Keratinocyte (primary cell): ENCODE results near the gene PRRX1. TPM values are rescaled to one million over a fixed set of nuclear protein-coding genes. Genes with fewer than 3 reads are reported as not detected.

Source experiments
- DNase-seq: peaks from one replicate; pipeline ENCODE4 v3.0.0-alpha.2; 2011; ENCODE audit warnings: low read depth, missing footprints, low spot score
- FAIRE-seq: peaks from 2 replicates; lab custom pipeline; 2011; peaks lifted over from hg19 to GRCh38; lab: Jason Lieb, UNC
- H2AFZ ChIP-seq: 2 replicates; pipeline ENCODE4 v1.6.0; 2012; ENCODE audit warnings: low read length, control low read depth, inconsistent platforms; ENCODE audit not compliant: control insufficient read depth
- H3K27ac ChIP-seq: 2 replicates; pipeline ENCODE4 v1.5.1; 2011; ENCODE audit warnings: low read length; ENCODE audit not compliant: control insufficient read depth, insufficient read depth
- H3K27me3 ChIP-seq: 3 replicates; pipeline ENCODE4 v1.6.0; 2011; ENCODE audit warnings: low read length; ENCODE audit not compliant: control insufficient read depth, insufficient read depth; ENCODE audit errors: extremely low read depth
- H3K36me3 ChIP-seq, 2 experiments: 2 replicates in 1 of 2; 3 replicates in 1 of 2; pipeline ENCODE4 v1.5.1; 2011; ENCODE audit warnings: low read length in 2 of 2, mild to moderate bottlenecking in 1 of 2; ENCODE audit not compliant: control insufficient read depth in 2 of 2, insufficient read depth in 2 of 2; ENCODE audit errors: extremely low read depth in 1 of 2
- H3K4me1 ChIP-seq: 3 replicates; pipeline ENCODE4 v1.5.1; 2011; ENCODE audit warnings: low read length; ENCODE audit not compliant: control insufficient read depth, insufficient read depth; ENCODE audit errors: extremely low read depth
- H3K4me2 ChIP-seq: 3 replicates; pipeline ENCODE4 v1.6.0; 2011; ENCODE audit warnings: low read depth, low read length; ENCODE audit not compliant: control insufficient read depth, insufficient read depth; ENCODE audit errors: extremely low read depth
- H3K4me3 ChIP-seq, 3 experiments: fragments of 200-600 bp in 1 of 3; sonication (generic) in 1 of 3; 2 replicates in 2 of 3; 3 replicates in 1 of 3; pipeline ENCODE4 v1.5.1; 2011 to 2016; ENCODE audit warnings: low read length in 3 of 3, mild to moderate bottlenecking in 3 of 3, control low read depth in 2 of 3, inconsistent platforms in 1 of 3, low read depth in 1 of 3, mixed read lengths in 1 of 3, mixed run types in 1 of 3, moderate library complexity in 1 of 3; ENCODE audit not compliant: control insufficient read depth in 2 of 3, insufficient read depth in 2 of 3; ENCODE audit errors: extremely low read depth in 1 of 3
- H3K79me2 ChIP-seq: 2 replicates; pipeline ENCODE4 v1.6.0; 2012; ENCODE audit warnings: low read length; ENCODE audit not compliant: control insufficient read depth, insufficient read depth
- H3K9ac ChIP-seq: 3 replicates; pipeline ENCODE4 v1.6.0; 2011; ENCODE audit warnings: low read length; ENCODE audit not compliant: control insufficient read depth, insufficient read depth; ENCODE audit errors: extremely low read depth
- H3K9me1 ChIP-seq: 3 replicates; pipeline ENCODE4 v1.6.0; 2011; ENCODE audit warnings: low read length; ENCODE audit not compliant: control insufficient read depth, insufficient read depth; ENCODE audit errors: extremely low read depth
- H3K9me3 ChIP-seq: 2 replicates; pipeline ENCODE4 v1.5.1; 2012; ENCODE audit warnings: low read depth, low read length; ENCODE audit not compliant: control insufficient read depth
- H4K20me1 ChIP-seq: 3 replicates; pipeline ENCODE4 v1.6.0; 2011; ENCODE audit warnings: low read length; ENCODE audit not compliant: control insufficient read depth, insufficient read depth; ENCODE audit errors: extremely low read depth
- CTCF ChIP-seq, 3 experiments: IDR thresholded peaks in 1 of 3; conservative IDR thresholded peaks in 1 of 3; optimal IDR thresholded peaks in 1 of 3; 2 replicates in 2 of 3; 3 replicates in 1 of 3; pipeline versions ENCODE3 to v1.5.1; 2011; ENCODE audit warnings: low read length in 3 of 3, mild to moderate bottlenecking in 3 of 3, moderate library complexity in 2 of 3, control low read depth in 1 of 3, inconsistent platforms in 1 of 3; ENCODE audit not compliant: insufficient read depth in 2 of 3; ENCODE audit errors: extremely low read depth in 1 of 3
- EZH2 ChIP-seq: IDR thresholded peaks from one replicate; pipeline ENCODE4 v1.6.1; 2012; ENCODE audit warnings: inconsistent platforms, mild to moderate bottlenecking, low read length, moderate library complexity
- dilution Hi-C: fragments of 300-500 bp; cut with MboI; formaldehyde crosslinking; loops from one replicate; pipeline ENCODE4 v1.7.0; 2020; ENCODE audit warnings: low sequenced_read_pairs; ENCODE audit not compliant: extremely low pct_ligation_motif_present
- polyA plus RNA-seq, 5 experiments: library from polyadenylated mRNA; depleted of rRNA in 3 of 5; stranded (reverse) in 3 of 5; stranded (forward) in 1 of 5; unstranded in 1 of 5; fragments of >200 nt; gene quantifications; 1 replicate in 1 of 5; 2 replicates in 3 of 5; 3 replicates in 1 of 5; pipeline versions ENCODE4 v1.2.1 to v1.2.3, GENCODE V29; 2011 to 2012; ENCODE audit warnings: missing spikeins in 2 of 5, low read depth in 1 of 5, low replicate concordance in 1 of 5

PRRX1 gene
- polyA plus RNA-seq, 1 donor (not counting 4 experiments of a cell fraction or from before 2014, with no cell fraction given): not detected

- TF ChIP-seq EZH2 (no peak), CTCF (optimal IDR thresholded peaks at IDR 0.05 in 1 of 3, IDR thresholded peaks at IDR 0.05 in 1 of 3, conservative IDR thresholded peaks at IDR 0.05 in 1 of 3; ENCODE audit: extremely low read depth in 1 of 3, insufficient read depth in 2 of 3, low read length in 3 of 3) (no peak)
- Histone ChIP-seq H3K36me3 (no peaks in the 10 kb centered on the region), H3K27me3 (peaks cover 4% of the 10 kb centered on the region), H3K9me1 (no peaks in the 10 kb centered on the region), H3K79me2 (no peaks in the 10 kb centered on the region), H3K4me3 (no peak overlapping the region), H3K9me3 (no peaks in the 10 kb centered on the region), H4K20me1 (no peaks in the 10 kb centered on the region), H3K27ac (no peak overlapping the region), H2AFZ (no peak overlapping the region), H3K4me1 (no peaks in the 10 kb centered on the region), H3K9ac (no peak overlapping the region), H3K4me2 (no peak overlapping the region)
- FAIRE-seq (no peak), DNase-seq (no peak)
- dilution Hi-C loops: no loop called here
These were observed 86.0 kb downstream of the PRRX1 start for GRCh38 chr1:170749959-170750358.

GRCh38 chr1:170755795-170756194 is 91.9 kb downstream of the PRRX1 start:
- H3K79me2 ChIP-seq: no peaks in the 10 kb centered on the region
- no peak overlapping the region for H3K9ac ChIP-seq
- H4K20me1 ChIP-seq: no peaks in the 10 kb centered on the region
- FAIRE-seq (no peak), DNase-seq (no peak)
- no peaks in the 10 kb centered on the region for H3K36me3 ChIP-seq
- dilution Hi-C loops: no loop called here
- no peak for TF ChIP-seq CTCF (optimal IDR thresholded peaks at IDR 0.05 in 1 of 3, IDR thresholded peaks at IDR 0.05 in 1 of 3, conservative IDR thresholded peaks at IDR 0.05 in 1 of 3; ENCODE audit: extremely low read depth in 1 of 3, insufficient read depth in 2 of 3, low read length in 3 of 3)
- TF ChIP-seq EZH2: no peak
- no peaks in the 10 kb centered on the region for H3K4me1 ChIP-seq
- H3K27me3 ChIP-seq: no peaks in the 10 kb centered on the region
- no peak overlapping the region for H3K4me2 ChIP-seq
- H3K4me3 ChIP-seq: no peak overlapping the region
- no peak overlapping the region for H3K27ac ChIP-seq
- no peaks in the 10 kb centered on the region for H3K9me3 ChIP-seq
- no peaks in the 10 kb centered on the region for H3K9me1 ChIP-seq
- H2AFZ ChIP-seq: no peak overlapping the region
